ENCODE data around the gene B3GNT8.

GRCh38 chr19:41395355-41395754 is 31.8 kb downstream of the B3GNT8 start:
- no peak for TF ChIP-seq EZH2phosphoT487 (IDR thresholded peaks at IDR 0.05; ENCODE audit: insufficient read depth, low read depth)
- TF ChIP-seq EZH2 (IDR thresholded peaks at IDR 0.05; ENCODE audit: insufficient read depth, poor library complexity, severe bottlenecking) = no peak
